Brain microvascular endothelial cell (primary cell): ENCODE measurements around the gene SLC27A1.

Source experiments
- DNase-seq: peaks from one replicate; pipeline ENCODE4 v3.0.0-alpha.2; 2020
- H3K27ac ChIP-seq: fragments of 250-450 bp; sonication (Bioruptor Pico); 2 replicates; pipeline ENCODE4 v1.5.1; 2020; ENCODE audit warnings: mild to moderate bottlenecking, moderate library complexity
- H3K27me3 ChIP-seq: fragments of 250-450 bp; sonication (Bioruptor Pico); replicated peaks from 2 replicates; pipeline ENCODE4 v1.5.1; 2020; ENCODE audit warnings: mild to moderate bottlenecking
- H3K36me3 ChIP-seq: fragments of 250-450 bp; sonication (Bioruptor Pico); replicated peaks from 2 replicates; pipeline ENCODE4 v1.5.1; 2020; ENCODE audit warnings: mild to moderate bottlenecking
- H3K4me3 ChIP-seq: 2 replicates; pipeline ENCODE4 v1.5.1; 2011; ENCODE audit warnings: low read depth, mild to moderate bottlenecking, control low read depth, low read length, moderate library complexity
- in situ Hi-C: cut with HindIII; loops from 2 replicates; pipeline ENCODE4 v1.10.0; 2017; ENCODE audit warnings: low sequenced_read_pairs, low pct_ligation_motif_present
- TF ChIP-seq, protein P1 (sequence below): IDR thresholded peaks from 2 replicates; pipeline ENCODE4 v1.5.1; 2011; ENCODE audit warnings: low read depth, mild to moderate bottlenecking, moderate library complexity, low read length, control low read depth, inconsistent platforms; ENCODE audit errors: missing control alignments

The SLC27A1 gene

GRCh38 chr19:17460372-17461230 is 9.7 kb upstream of the SLC27A1 start, which contains the start of gene NXNL1:
Gene NXNL1 (minus strand): TSS chr19:17460926. CDS start chr19:17460869, 57 bp downstream.
- H3K27ac ChIP-seq = no peak within 1 kb of the TSS
- peaks cover 8% of the 10 kb centered on the region for H3K27me3 ChIP-seq
- TF ChIP-seq, protein P1, sequence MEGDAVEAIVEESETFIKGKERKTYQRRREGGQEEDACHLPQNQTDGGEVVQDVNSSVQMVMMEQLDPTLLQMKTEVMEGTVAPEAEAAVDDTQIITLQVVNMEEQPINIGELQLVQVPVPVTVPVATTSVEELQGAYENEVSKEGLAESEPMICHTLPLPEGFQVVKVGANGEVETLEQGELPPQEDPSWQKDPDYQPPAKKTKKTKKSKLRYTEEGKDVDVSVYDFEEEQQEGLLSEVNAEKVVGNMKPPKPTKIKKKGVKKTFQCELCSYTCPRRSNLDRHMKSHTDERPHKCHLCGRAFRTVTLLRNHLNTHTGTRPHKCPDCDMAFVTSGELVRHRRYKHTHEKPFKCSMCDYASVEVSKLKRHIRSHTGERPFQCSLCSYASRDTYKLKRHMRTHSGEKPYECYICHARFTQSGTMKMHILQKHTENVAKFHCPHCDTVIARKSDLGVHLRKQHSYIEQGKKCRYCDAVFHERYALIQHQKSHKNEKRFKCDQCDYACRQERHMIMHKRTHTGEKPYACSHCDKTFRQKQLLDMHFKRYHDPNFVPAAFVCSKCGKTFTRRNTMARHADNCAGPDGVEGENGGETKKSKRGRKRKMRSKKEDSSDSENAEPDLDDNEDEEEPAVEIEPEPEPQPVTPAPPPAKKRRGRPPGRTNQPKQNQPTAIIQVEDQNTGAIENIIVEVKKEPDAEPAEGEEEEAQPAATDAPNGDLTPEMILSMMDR = no peak
- H3K4me3 ChIP-seq = no peak within 1 kb of the TSS
- in situ Hi-C loops = no loop called here
- H3K36me3 ChIP-seq = no peaks in the 10 kb centered on the region
- no peak for DNase-seq

DNA sequence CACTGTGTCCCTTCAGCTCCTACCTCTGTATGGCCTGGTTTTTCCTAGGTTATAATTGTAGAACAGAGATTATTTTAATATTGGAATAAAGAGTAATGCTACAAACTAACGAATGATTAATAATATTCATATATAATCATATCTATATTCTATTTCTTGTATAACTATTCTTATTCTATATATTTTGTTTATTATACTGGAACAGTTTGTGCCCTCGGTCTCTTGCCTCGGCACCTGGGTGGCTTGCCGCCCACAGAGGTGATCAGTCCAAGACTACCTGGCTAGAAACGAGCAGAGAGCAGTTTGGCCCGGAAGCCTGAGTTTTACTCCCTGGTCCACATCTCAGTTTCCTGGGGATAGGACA is 3.9 kb upstream of the SLC27A1 start:
- Histone ChIP-seq H3K27me3 (no peaks in the 10 kb centered on the region), H3K4me3 (no peak overlapping the region), H3K36me3 (no peaks in the 10 kb centered on the region), H3K27ac (no peak overlapping the region)
- TF ChIP-seq, protein P1 = no peak
- DNase-seq = no peak
- in situ Hi-C loops = no loop called here

DNA sequence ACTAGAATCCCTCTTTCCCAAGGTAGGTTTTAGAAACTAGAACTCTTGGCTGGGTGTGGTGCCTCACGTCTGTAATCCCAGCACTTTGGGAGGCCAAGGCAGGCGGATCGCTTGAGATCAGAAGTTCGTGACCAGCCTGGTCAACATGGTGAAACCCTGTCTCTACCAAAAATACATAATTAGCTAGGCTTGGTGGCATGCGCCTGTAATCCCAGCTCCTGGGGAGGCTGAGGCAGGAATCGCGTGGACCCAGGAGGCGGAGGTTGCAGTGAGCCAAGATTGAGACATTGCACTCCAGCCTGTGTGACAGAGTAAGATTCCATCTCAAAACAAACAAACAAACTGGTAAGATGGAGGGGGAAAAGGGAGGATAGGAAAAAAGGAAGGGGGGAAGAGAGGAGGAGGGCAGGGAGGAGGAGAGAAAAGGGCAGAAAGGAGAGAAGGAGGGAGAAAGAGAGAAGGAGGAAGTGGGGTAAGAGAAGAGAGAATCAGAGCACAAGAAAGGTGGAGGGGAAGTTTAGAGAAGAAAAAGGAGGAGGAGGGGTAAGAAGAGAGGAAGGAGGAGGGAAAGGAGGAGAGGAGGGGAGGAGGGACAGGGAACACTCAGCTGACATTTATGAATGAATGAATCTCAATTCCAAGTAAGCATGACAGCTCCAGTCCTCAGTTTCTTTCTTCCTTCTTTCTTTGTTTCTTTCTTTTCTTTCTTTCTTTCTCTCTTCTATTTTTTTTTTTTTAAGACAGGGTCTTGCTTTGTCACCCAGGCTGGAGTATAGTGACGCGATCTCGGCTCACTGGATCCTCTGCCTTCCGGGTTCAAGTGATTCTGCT is 2.6 kb upstream of the SLC27A1 start:
- Histone ChIP-seq H3K4me3 (no peak overlapping the region), H3K36me3 (no peaks in the 10 kb centered on the region), H3K27ac (no peak overlapping the region), H3K27me3 (no peaks in the 10 kb centered on the region)
- in situ Hi-C loops = no loop called here
- DNase-seq = no peak
- TF ChIP-seq, protein P1 = no peak

DNA sequence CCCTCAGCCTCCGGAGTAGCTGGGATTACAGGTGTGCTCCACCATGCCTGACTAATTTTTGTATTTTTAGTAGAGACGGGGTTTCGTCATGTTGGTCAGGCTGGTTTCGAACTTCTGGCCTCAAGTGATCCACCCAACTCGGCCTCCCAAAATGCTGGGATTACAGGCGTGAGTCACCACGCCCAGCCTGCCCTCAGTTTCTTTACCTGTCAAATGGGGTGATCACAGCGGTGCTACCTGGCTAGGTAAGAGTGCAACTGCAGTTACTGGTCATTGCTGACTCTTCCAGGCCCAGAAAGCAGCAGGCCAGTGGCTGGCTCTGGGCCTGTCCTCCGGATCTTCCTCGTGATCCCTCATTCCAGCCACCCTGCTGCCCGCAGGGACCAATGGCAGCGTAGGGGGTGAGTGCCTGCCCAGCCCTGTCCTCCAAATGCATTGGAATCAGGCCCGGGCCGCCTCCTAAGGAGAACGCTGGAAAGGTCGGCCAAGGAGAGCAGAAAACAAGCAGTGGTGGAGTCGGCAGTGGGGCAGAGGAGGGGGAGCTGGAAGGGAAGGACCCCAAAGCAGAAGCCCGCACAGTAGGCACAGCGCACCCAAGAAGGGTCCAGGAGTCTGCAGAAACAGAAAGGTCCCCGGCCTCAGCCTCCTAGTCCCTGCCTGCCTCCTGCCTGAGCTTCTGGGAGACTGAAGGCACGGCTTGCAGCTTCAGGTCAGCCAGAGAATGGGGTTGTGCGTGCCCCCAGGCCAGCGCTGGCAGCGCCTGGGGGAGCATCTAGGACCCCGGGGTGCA is 1.8 kb upstream of the SLC27A1 start:
- TF ChIP-seq, protein P1 = no peak
- Histone ChIP-seq H3K27me3 (no peaks in the 10 kb centered on the region), H3K4me3 (no peak overlapping the region), H3K27ac (no peak overlapping the region), H3K36me3 (no peaks in the 10 kb centered on the region)
- no peak for DNase-seq
- in situ Hi-C loops = no loop called here

DNA sequence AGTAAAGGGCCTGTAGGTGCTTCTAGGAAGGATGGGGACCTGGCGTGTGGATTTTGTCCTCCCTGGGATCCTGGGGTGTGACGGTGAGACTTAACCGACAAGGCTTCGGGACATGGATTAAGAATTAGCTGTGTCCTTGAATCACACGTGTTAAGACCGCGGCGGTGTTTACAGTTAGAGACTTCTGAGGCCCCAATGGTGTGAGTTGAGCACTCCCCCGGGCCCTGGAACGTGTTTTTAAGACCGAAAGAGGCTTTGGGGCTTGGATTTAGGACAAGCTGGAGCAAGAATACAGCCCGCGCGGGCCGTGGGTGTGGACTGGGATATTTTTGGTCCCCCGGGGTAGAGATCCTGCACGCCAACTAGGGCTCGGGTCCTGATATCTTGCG is 1.2 kb upstream of the SLC27A1 start:
- DNase-seq = no peak
- H3K36me3 ChIP-seq = no peaks in the 10 kb centered on the region
- peak overlapping the region; percentile 47 for H3K27ac ChIP-seq
- H3K4me3 ChIP-seq = peak overlapping the region; percentile 72
- H3K27me3 ChIP-seq = no peaks in the 10 kb centered on the region
- TF ChIP-seq, protein P1 = no peak
- in situ Hi-C loops = no loop called here
